ENCODE data around the gene SPNS2.

The SPNS2 gene

DNA sequence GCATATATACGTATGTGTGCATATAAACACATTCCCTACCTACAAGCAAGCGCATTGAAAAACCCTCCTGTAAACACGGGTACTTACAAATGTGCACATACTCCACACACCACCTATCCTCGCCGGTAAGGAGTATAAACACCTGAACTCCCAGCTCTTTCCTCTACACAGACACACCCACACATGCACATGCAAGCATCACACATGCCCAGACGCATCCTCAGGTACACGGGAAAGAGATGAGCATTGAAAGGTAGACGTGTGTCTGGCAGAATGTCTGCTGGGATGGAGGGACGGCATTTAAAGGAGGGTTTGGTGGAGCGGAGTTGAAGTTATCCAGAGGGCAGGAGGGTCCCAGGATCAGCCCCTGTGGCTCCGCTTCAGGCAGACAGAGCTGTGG is 81.0 kb downstream of the SPNS2 start:
- H3K4me3 ChIP-seq (ENCODE audit: control insufficient read depth, low read depth, low read length), result no peak overlapping the region
- TF ChIP-seq CTCF (conservative IDR thresholded peaks at IDR 0.05; ENCODE audit: control insufficient read depth, insufficient read depth, low read depth, low read length), result no peak
- no peak for DNase-seq (ENCODE audit: low read depth)

- no peak for DNase-seq (ENCODE audit: low read depth)
- no peak for TF ChIP-seq CTCF (conservative IDR thresholded peaks at IDR 0.05; ENCODE audit: control insufficient read depth, insufficient read depth, low read depth, low read length)
- no peak overlapping the region for H3K4me3 ChIP-seq (ENCODE audit: control insufficient read depth, low read depth, low read length)
Observed at GRCh38 chr17:4580291-4580690, 81.6 kb downstream of the SPNS2 start.

DNA sequence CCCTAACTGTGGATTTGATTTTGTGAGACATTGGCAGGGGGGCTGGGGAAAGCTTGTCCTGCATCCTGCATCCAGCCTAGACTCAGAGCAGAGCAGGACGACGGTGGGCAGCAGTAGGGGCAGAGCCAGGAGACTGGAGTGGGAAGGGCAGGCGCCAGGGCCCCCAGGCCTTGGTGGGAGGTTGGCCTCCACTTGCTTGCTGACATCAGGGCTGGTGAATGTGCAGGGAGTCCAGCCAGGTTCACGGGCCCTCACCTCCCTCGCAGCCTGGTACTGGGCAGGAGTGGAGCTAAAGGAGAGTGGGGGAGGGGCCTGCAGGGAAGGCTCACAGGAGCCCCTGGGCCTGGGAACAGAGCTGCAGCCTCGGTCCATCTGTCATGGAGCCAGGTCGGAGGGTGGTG is 83.4 kb downstream of the SPNS2 start:
- TF ChIP-seq CTCF (conservative IDR thresholded peaks at IDR 0.05; ENCODE audit: control insufficient read depth, insufficient read depth, low read depth, low read length), result no peak
- no peak overlapping the region for H3K4me3 ChIP-seq (ENCODE audit: control insufficient read depth, low read depth, low read length)
- DNase-seq (ENCODE audit: low read depth), result no peak

GRCh38 chr17:4582691-4583090 is 84.0 kb downstream of the SPNS2 start:
- no peak for DNase-seq (ENCODE audit: low read depth)
- H3K4me3 ChIP-seq (ENCODE audit: control insufficient read depth, low read depth, low read length), result no peak overlapping the region
- TF ChIP-seq CTCF (conservative IDR thresholded peaks at IDR 0.05; ENCODE audit: control insufficient read depth, insufficient read depth, low read depth, low read length), result no peak

- TF ChIP-seq CTCF (conservative IDR thresholded peaks at IDR 0.05; ENCODE audit: control insufficient read depth, insufficient read depth, low read depth, low read length), result no peak
- no peak for DNase-seq (ENCODE audit: low read depth)
- H3K4me3 ChIP-seq (ENCODE audit: control insufficient read depth, low read depth, low read length), result no peak overlapping the region
Observed at GRCh38 chr17:4583206-4583605, 84.5 kb downstream of the SPNS2 start.

- H3K4me3 ChIP-seq (ENCODE audit: control insufficient read depth, low read depth, low read length), result no peak overlapping the region
- TF ChIP-seq CTCF (conservative IDR thresholded peaks at IDR 0.05; ENCODE audit: control insufficient read depth, insufficient read depth, low read depth, low read length), result peak; percentile 18
- no peak for DNase-seq (ENCODE audit: low read depth)
Observed at GRCh38 chr17:4583782-4584100, 85.1 kb downstream of the SPNS2 start.
